DOHH2 (cell line): ENCODE results near the gene TAF3.

Source experiments
- EZH2phosphoT487 ChIP-seq: fragments of 200-600 bp; sonication (generic); IDR thresholded peaks from 2 replicates; pipeline ENCODE4 v1.6.1; 2017; ENCODE audit warnings: borderline replicate concordance, mild to moderate bottlenecking, antibody characterized with exemption, low read length, moderate library complexity, mixed read lengths
- TF ChIP-seq, protein P1 (sequence below): fragments of 200-600 bp; sonication (generic); IDR thresholded peaks from one replicate; pipeline ENCODE4 v1.5.1; 2014; ENCODE audit warnings: antibody characterized with exemption, mild to moderate bottlenecking, low read depth, low read length; ENCODE audit not compliant: poor library complexity, severe bottlenecking

DNA sequence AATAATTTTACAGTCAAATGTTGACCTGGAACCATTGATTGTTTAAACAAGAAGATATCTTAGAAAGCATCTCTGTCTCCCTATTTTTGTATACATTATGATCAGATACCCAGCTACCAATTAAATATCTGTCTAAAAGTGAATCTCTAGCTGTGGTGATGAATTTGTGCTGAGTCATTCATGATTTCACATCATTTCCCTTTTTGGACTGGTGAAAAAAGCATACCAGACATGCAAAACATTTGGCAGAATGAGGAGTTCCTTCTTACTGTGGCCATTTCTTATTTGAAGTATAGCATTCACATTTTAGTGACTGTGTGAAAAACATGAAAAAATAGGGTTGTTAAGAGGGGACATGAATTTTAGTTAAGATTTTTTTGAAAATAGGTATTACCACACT is 138.2 kb downstream of the TAF3 start:
- TF ChIP-seq, protein P1, sequence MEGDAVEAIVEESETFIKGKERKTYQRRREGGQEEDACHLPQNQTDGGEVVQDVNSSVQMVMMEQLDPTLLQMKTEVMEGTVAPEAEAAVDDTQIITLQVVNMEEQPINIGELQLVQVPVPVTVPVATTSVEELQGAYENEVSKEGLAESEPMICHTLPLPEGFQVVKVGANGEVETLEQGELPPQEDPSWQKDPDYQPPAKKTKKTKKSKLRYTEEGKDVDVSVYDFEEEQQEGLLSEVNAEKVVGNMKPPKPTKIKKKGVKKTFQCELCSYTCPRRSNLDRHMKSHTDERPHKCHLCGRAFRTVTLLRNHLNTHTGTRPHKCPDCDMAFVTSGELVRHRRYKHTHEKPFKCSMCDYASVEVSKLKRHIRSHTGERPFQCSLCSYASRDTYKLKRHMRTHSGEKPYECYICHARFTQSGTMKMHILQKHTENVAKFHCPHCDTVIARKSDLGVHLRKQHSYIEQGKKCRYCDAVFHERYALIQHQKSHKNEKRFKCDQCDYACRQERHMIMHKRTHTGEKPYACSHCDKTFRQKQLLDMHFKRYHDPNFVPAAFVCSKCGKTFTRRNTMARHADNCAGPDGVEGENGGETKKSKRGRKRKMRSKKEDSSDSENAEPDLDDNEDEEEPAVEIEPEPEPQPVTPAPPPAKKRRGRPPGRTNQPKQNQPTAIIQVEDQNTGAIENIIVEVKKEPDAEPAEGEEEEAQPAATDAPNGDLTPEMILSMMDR, result no peak
- no peak for TF ChIP-seq EZH2phosphoT487
